Urothelium cell line (cell line): ENCODE measurements around the gene SDF4.
A peak's percentile ranks its signal among the peaks of the same experiment; 100 is the strongest.

Experiments used
- DNase-seq: peaks from one replicate; pipeline ENCODE4 v3.0.0; 2011; ENCODE audit warnings: low spot score, mixed read lengths
- FAIRE-seq: peaks from 2 replicates; lab custom pipeline; 2011; peaks lifted over from hg19 to GRCh38; lab: Jason Lieb, UNC

Gene SDF4

DNA sequence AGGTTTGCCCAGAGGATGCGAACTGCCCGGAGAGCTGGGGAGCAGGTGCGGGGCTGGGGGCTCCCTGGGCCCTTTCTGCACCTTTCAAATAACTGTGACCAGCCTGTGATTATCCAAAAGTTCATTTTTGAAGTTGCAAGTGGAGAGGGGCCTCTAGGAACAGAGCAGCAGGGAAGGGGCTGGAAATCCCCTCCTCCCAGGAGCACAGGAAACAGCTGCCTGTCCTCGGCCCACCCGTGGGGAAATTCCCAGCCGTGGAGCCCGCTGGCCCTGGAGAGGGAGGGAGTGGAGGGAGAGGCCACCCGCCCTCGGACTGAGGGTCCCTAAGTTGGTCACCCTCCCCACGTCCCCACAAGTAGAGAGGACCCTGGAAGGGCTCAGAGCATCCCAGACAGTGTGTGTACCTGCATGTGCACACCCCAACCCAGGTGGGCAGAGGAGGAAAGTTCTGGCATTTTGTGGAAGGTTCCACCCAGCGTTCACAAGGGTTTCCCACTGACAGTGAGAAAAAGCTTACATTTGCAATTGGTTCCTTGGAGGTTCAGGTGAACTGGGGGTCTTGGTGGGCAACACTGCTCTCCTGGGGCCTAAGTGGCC is 16.6 kb downstream of the SDF4 start:
- DNase-seq (no peak), FAIRE-seq (no peak)

- FAIRE-seq: no peak
- DNase-seq: no peak
These were observed 18.2 kb downstream of the SDF4 start, which contains the start of gene TNFRSF4 for GRCh38 chr1:1213345-1214265. Gene TNFRSF4, minus strand, starts transcription at chr1:1214153. Its CDS starts 26 bp downstream, at chr1:1214127.

DNA sequence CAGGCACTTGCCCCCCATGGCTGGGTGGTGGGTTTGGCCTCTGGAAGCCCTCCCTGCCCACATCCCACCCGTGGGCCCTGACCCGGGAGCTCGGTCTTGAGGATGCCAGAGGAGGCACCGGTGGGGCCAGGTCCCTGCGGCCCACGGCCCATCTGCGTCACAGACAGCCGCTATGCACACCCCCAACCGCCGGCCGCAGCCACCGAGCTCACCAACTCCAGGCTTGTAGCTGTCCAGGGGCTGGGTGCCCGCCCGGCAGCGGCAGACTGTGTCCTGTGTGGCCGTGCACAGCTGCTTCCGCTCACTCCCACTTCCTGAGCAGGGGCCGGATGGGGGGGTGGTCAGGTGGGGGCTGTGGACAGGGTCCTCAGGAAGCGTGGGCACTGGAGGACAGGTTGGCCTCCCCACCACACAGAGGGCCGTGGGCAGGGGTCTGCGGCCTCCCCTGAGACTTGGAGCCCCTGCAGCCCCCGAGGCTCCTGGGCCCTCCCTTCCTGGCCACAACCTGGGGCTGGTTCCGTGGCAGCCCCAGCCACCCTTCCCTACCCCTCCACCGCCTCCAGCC is 18.9 kb downstream of the SDF4 start:
- no peak for DNase-seq
- FAIRE-seq: no peak

DNA sequence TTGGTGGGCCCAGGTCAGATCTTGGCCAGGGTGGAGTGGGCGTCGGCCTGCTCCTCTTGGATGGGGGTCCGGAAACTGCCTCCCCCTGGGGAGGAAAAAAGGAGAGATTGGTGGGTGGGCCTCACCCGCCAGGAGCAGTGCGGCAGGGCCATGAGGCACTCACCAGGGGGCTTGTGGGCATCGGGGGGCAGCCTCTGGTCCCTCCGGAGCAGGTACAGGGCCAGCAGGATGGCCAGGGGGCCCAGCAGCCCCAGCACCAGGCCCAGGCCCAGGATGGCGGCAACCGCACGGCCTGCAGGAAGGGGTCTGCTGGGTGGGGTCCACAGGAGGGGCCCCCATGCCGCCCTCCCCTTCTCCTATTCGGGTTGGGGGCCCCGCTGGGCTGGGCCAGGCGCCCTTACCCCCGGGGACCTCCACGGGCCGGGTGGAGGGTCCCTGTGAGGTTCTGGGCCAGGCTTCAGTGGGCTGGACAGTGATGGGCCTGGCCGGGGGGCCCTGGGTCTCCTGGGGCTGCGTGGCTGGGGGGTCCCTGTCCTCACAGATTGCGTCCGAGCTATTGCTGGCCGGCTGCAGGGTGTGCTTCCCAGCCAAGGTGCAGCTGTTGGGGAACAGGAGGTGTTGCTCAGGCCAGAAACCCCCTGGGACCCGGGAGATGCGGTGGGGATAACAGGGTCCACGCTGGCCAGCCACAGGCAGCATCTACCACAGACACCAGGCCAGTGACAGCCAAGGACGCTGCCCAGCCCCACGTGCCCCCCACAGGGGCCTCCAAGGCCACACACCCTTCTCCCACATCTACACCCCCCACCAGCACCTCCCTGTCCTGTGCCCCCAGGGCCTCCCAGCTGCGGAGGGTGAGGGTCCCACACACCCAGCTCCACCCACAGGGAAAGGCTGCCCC is 20.0 kb downstream of the SDF4 start:
- FAIRE-seq: no peak
- DNase-seq: no peak

- no peak for FAIRE-seq
- DNase-seq: no peak
These were observed 20.9 kb downstream of the SDF4 start for GRCh38 chr1:1210726-1211540.

GRCh38 chr1:1208713-1209433 is 22.9 kb downstream of the SDF4 start:
- DNase-seq (peak; percentile 45), FAIRE-seq (no peak)

- DNase-seq (no peak), FAIRE-seq (no peak)
These were observed 24.3 kb downstream of the SDF4 start for GRCh38 chr1:1207571-1207892.

DNA sequence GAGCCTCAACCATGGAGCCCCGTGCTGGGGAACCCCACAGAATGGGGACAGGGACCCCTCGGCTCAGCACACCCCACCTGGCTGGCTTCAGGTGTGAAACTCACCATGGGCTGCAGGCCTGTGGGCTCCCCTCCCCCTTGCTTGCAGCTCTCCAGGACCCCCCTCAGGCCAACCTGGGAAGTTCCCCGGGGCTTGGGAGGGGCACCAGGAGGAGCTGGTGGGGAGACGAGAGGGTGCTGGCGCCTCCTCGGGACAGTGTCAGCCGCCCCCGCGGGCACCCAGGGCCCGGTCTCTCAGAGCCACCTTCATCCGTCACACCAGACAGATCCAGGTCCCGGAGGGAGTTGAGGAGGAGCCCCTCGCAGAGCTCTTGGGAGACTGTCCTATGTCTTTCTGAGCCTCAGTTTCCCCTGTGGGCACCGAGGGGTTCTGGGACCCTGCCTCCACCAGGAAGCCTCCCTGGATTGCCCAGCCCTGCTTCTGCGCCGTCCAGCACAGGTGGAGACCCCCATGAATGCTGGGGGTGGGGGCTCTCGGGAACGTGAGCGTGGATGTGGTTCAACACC is 24.8 kb downstream of the SDF4 start:
- DNase-seq (no peak), FAIRE-seq (no peak)

DNA sequence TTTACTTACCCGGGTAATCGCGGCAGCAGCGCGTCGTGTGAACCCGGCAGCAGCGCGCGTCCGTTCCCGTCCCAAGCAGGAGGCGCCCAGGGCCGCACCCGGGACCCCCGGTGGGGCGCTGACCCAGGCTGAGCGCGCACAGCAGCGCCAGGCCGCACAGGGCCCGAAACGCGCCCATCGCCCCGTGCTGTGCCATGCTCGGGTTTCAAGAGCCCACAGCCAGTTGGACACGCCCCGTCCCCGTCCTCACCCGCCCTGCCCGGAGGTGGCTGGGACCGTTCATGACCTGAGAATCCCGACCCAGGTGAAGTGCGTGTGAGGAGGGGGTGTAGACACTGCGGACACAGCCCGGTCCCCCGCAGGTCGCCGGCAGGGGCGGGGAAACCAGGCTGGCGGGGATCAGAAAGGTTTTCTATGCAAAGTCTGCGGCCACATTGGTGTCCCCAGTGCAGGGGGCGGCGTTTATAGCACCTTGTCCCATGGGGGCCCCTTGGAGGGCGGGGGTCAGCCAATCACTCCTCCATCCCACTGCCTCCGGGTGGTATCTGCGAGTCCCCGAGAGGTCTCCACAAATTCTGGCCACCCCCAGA is 25.3 kb downstream of the SDF4 start, which contains the start of gene TNFRSF18:
Gene TNFRSF18, minus strand, starts transcription at position 217 of the 590 bp plus-strand sequence. Its CDS starts 21 bp downstream, at position 196.
- DNase-seq (no peak), FAIRE-seq (no peak)

DNA sequence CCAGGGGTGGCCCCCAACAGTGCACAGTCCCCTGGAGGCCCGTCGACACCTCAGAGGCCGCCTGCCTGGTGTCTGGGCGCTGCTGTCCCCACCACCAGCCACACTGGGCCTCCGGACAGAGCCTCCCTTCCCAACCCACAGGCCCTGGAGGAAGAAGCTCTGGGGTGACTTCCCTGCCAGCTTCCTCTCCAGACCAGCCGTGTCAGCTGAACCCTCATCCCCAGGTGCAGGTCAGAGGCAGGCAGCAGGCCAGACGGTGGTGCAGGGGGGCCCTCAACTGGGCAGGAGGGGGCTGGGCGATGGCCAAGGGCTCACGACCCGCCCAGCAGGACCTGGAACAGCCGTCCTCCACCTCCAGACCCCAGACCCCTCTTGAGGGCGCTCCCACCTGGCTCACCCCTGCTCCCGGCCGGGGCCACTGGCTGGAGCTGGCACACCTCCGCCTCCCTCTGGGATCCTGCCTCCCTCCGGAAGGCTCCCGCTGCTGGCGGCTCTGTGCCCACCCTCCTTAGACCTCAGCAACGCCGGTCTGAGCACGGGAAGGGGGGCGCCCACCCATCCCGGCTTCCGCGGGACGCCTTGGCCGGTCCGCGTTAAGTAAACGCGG is 25.9 kb downstream of the SDF4 start:
- DNase-seq: no peak
- no peak for FAIRE-seq

GRCh38 chr1:1204998-1205768 is 26.6 kb downstream of the SDF4 start:
- DNase-seq (no peak), FAIRE-seq (no peak)

DNA sequence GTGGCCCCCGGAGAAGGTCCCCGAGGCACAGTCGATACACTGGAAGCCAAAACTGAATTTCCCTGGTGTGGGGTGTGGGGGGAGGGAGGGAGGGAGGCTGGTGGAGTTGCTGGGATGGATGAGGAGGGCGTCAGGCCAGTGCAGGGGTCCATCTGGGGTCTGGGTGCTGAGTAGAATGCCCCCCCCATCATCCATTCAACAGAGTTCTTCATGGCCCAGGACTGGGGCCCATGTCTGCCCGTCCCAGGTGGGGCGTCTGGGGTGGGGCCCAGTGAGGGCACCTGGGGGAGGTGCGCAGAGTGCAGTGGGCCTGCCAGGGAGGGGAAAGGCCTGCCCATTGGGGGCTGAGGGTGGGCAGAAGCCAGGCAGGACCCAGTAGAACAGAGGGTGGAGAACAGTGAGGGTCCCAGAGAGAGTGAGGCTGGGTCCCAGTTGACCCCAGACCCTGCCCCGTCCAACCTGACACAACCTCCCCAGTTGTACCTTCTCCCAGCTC is 27.3 kb downstream of the SDF4 start:
- DNase-seq: no peak
- FAIRE-seq: no peak

GRCh38 chr1:1203561-1204424 is 28.0 kb downstream of the SDF4 start:
- DNase-seq (no peak), FAIRE-seq (no peak)

DNA sequence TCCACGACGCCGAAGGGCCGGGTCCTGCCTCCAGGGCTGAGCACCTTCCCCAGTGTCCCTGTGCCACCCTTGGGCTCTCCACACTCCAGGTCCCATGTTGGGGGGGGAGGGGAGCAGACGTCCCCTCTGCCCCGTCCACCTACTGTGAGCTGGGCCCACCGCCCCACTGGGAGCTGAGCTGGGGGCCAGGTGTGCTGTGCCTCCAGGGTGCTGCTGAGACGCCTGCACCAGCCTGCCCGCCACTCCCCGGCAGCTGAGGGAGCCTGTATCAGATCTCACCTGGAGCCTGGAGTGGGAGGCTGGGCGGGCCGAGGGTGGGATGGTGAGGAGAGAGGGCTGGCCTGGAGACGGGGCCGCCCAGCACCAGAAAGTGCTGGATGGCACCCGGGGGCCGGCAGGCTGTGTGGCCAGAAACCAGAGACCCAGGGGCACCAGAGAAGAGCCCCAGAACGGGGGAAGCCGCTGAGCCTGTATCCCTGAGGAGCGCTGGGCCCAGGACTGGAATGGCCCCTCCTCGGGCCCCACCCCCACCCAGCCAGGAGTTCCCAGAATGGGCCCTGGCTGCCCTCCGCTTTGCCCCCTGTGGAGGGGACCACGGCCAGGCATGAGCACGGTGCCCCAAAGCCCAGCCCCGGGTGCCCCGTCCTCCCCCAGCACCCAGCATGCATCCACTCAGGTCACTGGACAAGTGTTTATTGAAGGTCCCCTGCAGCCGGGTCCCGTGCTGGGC is 28.8 kb downstream of the SDF4 start:
- no peak for FAIRE-seq
- DNase-seq: no peak

DNA sequence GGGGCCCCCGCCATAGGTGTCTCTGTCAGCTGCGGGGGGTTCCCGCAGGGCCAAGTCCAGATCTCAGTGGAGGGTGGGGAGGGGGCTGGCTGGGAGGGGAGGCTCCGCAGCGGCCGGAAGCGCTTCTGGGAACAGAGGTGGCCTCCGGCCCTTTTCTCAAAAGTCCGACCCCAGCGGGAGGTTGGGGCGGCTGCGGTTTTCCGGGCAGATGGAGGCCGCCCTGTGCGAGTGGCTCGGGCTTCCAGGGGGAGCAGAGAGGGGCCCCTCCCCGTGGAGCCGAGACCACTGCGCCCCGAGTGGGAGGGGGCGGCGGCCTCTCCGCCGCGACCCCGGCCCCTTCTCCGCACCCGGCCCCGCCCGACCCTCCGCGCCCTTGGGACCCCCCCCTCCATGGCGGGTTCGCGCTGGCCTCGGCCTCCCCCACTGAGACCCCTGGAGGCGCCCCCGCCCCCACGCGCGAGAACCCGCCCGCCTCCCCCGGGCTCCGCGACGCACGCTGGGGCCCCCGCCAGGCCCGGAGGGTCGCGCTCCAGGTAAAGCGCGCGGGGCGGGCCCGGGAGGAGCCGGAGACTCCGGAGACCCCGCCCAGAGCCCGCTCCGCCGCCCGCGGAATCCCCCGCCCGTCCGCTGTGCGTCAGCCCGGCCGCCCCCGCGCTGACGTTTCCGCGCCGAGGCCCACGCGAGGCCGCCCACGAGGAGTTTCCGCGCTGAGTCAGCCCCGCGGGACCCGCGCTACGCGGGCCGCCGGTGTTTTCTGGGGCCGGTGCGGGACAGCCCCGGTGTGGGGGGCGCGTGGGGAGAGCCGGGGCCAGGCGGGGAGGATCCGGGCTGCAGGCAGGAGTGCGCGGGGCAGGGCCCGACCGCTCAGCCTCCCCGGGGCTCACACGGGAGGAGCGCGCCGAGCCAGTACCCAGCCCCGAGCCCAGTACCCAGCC is 30.7 kb downstream of the SDF4 start:
- FAIRE-seq: no peak
- DNase-seq: peak; percentile 76
